ENCODE data around the gene IRF2. TPM values are rescaled to one million over a fixed set of nuclear protein-coding genes. Genes with fewer than 3 reads are reported as not detected.
A peak's percentile ranks its signal among the peaks of the same experiment; 100 is the strongest.

The IRF2 gene
- total RNA-seq, 3 donors from 2014 or later (not counting 1 experiment from before 2014, with no cell fraction given): 50.6 to 68.5 (median 59.8) TPM

DNA sequence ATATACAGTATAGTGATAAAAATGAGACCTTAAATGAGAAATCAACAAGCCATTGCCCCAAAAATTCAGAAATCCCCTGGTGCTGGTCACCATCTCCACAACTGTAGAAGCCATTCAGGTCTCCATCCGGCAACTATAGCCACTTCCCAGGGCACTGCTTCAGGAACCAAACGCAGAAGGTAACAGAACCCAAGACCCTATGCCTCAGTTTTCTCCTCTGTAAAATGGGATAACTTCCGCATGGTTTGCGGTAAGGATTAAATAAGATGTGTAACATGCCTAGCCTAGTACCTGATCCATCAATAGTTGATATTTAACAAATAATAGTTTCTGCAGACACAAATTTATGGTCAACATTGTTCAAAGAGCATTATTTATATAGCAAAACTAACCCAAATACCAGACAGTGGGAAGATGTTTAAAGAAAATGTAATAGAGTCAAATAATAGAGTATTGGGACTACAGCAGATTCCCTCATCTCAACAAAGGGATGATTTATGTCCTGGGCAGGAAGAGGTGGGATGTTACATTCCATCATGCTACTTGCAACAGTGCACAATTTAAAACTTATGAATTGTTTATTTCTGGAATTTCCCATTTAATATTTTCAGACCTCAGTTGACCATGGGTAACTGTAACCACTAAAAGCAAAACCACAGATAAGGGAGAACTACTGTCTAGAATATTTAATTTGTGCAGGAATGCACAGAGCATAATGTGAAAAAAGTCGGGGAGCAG lies 30.0 kb downstream of the IRF2 start:
- Histone ChIP-seq H3K4me3 (ENCODE audit: low read length) (no peak overlapping the region), H3K36me3 (ENCODE audit: control insufficient read depth, insufficient read depth, low read length) (peaks cover 2% of the 10 kb centered on the region), H3K9me3 (ENCODE audit: control insufficient read depth, insufficient read depth, low read length) (no peaks in the 10 kb centered on the region), H3K27ac (ENCODE audit: low read length) (no peak overlapping the region), H3K27me3 (ENCODE audit: control insufficient read depth, insufficient read depth, low read length) (no peaks in the 10 kb centered on the region), H3K4me1 (ENCODE audit: control insufficient read depth, insufficient read depth, low read length) (peaks cover 54% of the 10 kb centered on the region)
- no peak for ATAC-seq
- H3K4me1 Mint-ChIP-seq: peaks cover 93 to 97% of the 10 kb centered on the region in 2 donors
- DNase-seq: no peak
- no peaks in the 10 kb centered on the region for H3K27me3 Mint-ChIP-seq (ENCODE audit: low read depth in 2 of 2)
- intact Hi-C loops (cut with micrococcal nuclease): no loop called here
- TF ChIP-seq, protein P1, sequence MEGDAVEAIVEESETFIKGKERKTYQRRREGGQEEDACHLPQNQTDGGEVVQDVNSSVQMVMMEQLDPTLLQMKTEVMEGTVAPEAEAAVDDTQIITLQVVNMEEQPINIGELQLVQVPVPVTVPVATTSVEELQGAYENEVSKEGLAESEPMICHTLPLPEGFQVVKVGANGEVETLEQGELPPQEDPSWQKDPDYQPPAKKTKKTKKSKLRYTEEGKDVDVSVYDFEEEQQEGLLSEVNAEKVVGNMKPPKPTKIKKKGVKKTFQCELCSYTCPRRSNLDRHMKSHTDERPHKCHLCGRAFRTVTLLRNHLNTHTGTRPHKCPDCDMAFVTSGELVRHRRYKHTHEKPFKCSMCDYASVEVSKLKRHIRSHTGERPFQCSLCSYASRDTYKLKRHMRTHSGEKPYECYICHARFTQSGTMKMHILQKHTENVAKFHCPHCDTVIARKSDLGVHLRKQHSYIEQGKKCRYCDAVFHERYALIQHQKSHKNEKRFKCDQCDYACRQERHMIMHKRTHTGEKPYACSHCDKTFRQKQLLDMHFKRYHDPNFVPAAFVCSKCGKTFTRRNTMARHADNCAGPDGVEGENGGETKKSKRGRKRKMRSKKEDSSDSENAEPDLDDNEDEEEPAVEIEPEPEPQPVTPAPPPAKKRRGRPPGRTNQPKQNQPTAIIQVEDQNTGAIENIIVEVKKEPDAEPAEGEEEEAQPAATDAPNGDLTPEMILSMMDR (IDR thresholded peaks at IDR 0.05): no peak
- no peaks in the 10 kb centered on the region for H3K9me3 Mint-ChIP-seq
- 83% methylated on average over 5 of the region's 5 CpGs for WGBS (ENCODE audit: insufficient coverage)
- H3K27ac Mint-ChIP-seq: peak overlapping the region; percentile 86 to 91
- no peaks in the 10 kb centered on the region for H3K36me3 Mint-ChIP-seq
- peak overlapping the region; percentile 40 for H3K4me3 Mint-ChIP-seq

DNA sequence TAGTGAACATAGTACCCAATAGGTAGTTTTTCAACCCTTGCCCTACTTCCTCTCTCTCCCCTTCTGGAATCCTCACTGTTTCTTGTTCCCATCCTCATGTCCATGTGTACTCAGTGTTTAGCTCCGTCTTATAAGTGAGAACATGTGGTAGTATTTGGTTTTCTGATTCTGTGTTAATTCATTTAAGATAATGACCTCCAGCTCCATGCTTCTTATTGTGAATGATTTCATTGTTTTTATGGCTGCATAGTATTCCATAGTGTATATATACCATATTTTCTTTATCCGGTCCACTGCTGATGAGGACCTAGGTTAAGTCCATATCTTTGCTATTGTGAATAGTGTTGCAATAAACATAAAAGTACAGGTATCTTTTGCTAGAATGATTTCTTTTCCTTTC lies 31.0 kb downstream of the IRF2 start:
- Mint-ChIP-seq H3K27ac (peak overlapping the region; percentile 59 to 86), H3K36me3 (no peaks in the 10 kb centered on the region), H3K9me3 (no peaks in the 10 kb centered on the region), H3K4me1 (peaks cover 90 to 92% of the 10 kb centered on the region in 2 donors), H3K27me3 (ENCODE audit: low read depth in 2 of 2) (no peaks in the 10 kb centered on the region), H3K4me3 (no peak overlapping the region)
- Histone ChIP-seq H3K36me3 (ENCODE audit: control insufficient read depth, insufficient read depth, low read length) (peaks cover 2% of the 10 kb centered on the region), H3K4me3 (ENCODE audit: low read length) (no peak overlapping the region), H3K9me3 (ENCODE audit: control insufficient read depth, insufficient read depth, low read length) (no peaks in the 10 kb centered on the region), H3K27me3 (ENCODE audit: control insufficient read depth, insufficient read depth, low read length) (no peaks in the 10 kb centered on the region), H3K4me1 (ENCODE audit: control insufficient read depth, insufficient read depth, low read length) (peaks cover 50% of the 10 kb centered on the region), H3K27ac (ENCODE audit: low read length) (no peak overlapping the region)
- TF ChIP-seq, protein P1 (IDR thresholded peaks at IDR 0.05): no peak
- no peak for DNase-seq
- no CpG with 5 or more reads among the region's 2 CpGs for WGBS (ENCODE audit: insufficient coverage)
- intact Hi-C loops (cut with micrococcal nuclease): no loop called here
- ATAC-seq: no peak

DNA sequence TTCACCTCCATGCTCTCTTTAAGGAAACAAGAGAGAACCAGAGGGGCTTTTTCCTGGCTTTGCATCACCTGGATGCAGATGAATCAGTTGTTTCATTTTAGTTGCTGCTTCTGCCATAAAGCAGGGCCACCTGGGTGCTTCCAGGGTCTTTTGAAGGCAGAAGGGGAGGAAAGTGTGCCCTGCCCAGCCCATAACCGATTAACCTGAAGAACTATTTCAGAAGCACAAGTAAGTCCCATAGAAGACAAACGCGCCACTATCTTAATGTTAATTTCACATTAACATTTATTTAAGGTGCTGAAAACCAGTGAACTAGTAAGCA lies 32.1 kb downstream of the IRF2 start:
- Mint-ChIP-seq H3K27ac (peak overlapping the region; percentile 38 to 86), H3K9me3 (no peaks in the 10 kb centered on the region), H3K36me3 (no peaks in the 10 kb centered on the region), H3K4me3 (no peak overlapping the region), H3K4me1 (peaks cover 90 to 92% of the 10 kb centered on the region in 2 donors), H3K27me3 (ENCODE audit: low read depth in 2 of 2) (no peaks in the 10 kb centered on the region)
- no peaks in the 10 kb centered on the region for H3K27me3 ChIP-seq (ENCODE audit: control insufficient read depth, insufficient read depth, low read length)
- DNase-seq (no peak), ATAC-seq (no peak)
- peaks cover 42% of the 10 kb centered on the region for H3K4me1 ChIP-seq (ENCODE audit: control insufficient read depth, insufficient read depth, low read length)
- H3K4me3 ChIP-seq (ENCODE audit: low read length): no peak overlapping the region
- no peak overlapping the region for H3K27ac ChIP-seq (ENCODE audit: low read length)
- H3K9me3 ChIP-seq (ENCODE audit: control insufficient read depth, insufficient read depth, low read length): no peaks in the 10 kb centered on the region
- intact Hi-C loops (cut with micrococcal nuclease): no loop called here
- WGBS (ENCODE audit: insufficient coverage): 100% methylated on average over 3 of the region's 3 CpGs
- TF ChIP-seq, protein P1 (IDR thresholded peaks at IDR 0.05): no peak
- H3K36me3 ChIP-seq (ENCODE audit: control insufficient read depth, insufficient read depth, low read length): peaks cover 2% of the 10 kb centered on the region
